Activated CD4-positive, alpha-beta T cell treated with anti-CD3 and anti-CD28 coated beads, Interleukin-2, amount 50 U/mL, for 4 hours (primary cell): ENCODE results near the gene CD2BP2.

Source experiments
- DNase-seq, 2 experiments: peaks; one replicate each; pipeline ENCODE4 v3.0.0-alpha.2; 2020

CD2BP2 gene

DNA sequence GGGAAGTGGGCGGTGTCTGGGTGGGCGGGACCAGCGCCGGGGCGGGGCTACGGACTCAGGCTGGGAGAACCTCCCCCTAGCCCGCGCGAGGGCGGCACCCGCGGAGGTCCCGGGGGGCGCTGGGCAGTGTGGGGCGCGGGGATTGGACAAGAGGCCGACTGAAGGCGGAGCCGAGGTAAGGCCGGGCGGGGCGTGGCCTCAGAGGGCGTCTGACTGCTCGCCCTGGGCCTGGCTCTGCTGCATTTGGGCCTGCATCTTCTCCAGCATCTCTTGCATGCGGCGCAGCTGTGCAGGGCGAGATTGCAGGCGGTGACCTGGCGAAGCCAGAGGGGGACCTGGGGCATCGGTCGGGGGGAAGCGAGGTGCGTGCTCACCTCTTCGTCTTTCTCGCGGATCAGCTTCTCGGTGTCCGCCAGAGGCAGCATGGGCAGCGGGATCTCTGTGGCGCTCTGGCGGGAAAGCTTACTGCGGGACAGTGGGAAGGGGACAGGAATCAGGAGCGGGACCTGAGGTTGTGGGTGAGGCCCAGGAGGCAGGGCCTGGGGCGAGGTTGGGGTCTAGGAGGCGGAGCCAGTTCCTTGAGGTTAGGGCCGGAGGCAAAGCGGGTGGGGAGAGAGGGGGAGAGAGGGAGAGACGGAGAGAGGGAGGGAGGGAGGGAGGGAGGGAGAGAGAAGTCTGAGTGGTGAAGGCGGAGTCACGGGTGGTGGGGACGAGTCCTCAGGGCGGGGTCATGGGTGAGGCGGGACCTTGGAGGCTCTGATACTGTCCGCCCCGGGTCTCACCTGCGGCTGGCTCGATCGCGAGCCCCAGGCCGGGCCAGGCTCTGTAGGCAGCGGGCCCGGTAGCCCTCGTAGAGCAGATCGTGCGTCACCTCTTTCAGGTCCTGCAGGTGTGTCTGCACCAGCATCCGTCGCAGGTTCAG lies 23.4 kb upstream of the CD2BP2 start:
- DNase-seq: peak; percentile 98

DNA sequence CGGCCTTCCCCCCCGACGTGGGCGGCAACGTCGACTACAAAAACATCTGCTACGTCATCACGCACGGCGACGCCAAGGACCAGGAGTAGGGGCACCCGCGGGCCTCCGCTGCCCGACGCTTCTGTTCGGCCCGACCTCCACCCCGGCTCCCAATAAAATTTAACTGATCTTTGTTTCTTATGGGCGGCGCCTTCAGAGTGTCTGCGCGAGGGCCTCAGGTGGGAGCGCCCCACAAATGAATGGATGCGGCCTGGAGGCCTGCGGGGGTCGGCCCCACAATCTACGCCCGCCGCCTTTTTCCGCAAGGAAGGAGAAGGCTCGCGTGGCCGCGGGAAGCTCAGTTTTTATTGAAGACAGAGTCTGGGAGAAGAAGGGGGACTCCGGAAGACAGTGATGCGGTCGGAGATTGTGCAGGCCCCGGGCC lies 22.7 kb upstream of the CD2BP2 start:
- peak; percentile 88 for DNase-seq

DNA sequence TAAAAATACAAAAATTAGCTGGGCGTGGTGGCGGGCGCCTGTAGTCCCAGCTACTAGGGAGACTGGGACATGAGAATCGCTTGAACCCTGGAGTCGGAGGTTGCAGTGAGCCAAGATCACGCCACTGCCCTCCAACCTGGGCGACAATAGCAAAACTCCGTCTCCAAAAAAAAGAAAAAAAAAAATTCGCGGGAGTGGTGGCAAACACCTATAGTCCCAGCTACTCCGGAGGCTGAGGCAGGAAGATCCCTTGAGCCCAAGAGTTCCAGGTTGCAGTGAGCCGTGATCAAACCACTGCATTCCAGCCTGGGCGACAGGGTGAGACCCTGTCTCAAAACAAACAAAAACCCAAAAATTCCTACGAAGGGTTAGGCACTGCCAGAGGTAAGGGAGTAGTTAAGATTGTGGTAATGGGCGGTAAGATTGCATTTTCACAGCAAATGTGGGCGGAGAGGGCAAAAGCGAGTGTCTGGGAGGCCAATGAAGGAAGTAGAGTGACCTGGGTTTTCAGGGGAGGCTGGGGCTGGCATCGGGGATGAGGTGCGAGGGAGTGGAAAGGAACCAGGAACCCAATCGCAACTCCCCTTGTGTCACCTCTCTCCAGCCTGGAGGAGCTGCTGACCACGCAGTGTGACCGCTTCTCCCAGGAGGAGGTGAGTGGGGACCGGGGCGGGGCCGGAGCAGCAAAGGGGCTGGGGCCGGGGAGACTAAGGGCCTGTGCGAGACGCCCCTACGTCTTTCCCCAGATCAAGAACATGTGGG lies 22.1 kb upstream of the CD2BP2 start:
- no peak for DNase-seq

DNA sequence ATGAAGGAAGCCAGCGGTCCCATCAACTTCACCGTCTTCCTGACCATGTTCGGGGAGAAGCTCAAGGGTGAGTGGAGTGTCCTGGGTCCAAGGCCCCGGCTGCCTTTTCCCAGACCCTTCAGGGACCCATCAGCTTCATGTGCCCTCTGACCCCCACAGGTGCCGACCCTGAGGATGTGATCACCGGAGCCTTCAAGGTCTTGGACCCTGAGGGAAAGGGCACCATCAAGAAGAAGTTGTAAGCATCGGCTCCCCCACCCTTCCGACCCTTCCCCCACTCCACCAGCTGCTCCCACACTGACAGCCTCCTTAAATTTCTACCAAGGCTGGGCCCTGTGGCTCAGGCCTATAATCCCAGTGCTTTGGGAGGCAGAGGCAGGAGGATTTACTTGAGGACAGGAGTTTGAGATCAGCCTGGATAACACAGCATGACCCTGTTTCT lies 21.4 kb upstream of the CD2BP2 start:
- DNase-seq: no peak

DNA sequence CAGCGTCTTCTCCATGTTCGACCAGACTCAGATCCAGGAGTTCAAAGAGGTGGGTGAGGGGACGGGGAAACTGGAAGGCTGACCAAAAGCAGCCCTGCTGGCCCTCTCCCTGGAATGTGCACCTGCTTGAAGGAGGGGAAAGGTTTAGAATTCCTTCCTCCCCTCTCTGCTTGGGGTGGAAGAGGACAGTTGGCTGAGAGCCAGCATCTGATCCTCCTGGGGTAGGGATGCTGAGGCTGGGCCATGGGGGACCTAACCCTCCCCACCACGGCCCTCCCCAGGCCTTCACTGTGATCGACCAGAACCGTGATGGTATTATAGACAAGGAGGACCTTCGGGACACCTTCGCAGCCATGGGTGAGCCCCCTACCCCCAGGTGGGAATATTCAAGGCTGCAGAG lies 20.8 kb upstream of the CD2BP2 start:
- no peak for DNase-seq

DNA sequence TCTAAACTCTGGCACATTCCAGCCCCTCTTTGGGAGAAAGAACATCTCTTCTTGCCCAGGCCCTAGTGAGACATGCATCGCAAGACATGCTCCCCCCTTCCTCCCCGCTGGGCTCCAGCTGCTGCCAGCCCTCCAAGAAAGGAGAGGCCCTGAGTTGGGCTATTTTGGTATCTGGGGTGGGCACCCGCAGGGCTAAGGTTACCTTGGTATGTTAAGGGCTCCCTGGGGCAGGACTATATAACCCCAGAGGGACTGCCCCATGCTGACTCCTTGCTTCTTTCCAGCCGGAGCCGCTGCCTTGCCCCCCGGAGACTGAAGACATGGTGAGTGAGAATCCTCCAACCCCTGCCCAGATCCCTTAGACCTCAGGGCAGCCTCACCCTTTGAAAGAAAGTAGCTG lies 19.4 kb upstream of the CD2BP2 start, which contains the start of gene MYL11:
Gene MYL11, plus strand, starts transcription at position 265 of the 400 bp plus-strand sequence. Its CDS starts 56 bp downstream, at position 321.
- DNase-seq: no peak

DNA sequence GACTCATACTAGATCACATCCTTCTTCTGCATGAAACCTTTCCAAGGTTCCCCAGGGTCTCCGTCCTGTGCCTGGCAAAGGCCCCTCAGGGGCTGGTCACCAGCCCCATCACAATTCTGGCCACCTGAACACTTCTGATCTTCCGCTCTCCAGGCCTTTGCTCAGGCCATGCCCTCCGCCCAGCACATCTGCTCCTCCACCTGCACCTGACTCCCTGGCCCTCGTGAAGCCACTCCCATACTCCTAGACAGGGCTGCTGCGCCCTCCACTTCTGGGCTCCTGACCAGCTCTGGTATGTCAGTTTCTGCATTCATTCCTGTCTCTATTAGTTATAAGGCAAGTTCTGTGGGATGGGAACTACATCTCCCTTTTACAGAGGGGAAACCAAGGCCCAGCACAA lies 17.6 kb upstream of the CD2BP2 start:
- no peak for DNase-seq

DNA sequence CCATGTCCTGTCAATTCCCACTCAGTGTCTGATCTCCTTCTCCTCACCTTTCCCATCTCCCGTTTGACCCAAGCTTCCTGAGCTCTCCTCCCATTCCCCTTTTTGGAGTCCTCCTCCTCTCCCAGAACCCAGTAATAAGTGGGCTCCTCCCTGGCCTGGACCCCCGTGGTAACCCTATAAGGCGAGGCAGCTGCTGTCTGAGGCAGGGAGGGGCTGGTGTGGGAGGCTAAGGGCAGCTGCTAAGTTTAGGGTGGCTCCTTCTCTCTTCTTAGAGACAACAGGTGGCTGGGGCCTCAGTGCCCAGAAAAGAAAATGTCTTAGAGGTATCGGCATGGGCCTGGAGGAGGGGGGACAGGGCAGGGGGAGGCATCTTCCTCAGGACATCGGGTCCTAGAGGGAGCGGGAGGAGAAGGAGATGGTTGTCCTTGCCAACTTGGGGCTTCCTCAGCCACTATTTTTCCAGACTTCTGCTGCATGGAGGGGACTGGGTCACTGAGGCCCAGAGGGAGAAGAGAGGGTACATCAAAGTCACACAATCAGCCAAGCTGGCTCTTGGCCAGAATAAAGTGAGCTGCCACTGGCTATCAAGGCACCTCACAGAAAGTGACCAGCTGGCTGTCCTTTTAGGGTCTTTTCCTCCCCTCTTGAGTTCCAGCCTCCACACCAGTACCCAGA lies 17.1 kb upstream of the CD2BP2 start:
- DNase-seq: no peak

DNA sequence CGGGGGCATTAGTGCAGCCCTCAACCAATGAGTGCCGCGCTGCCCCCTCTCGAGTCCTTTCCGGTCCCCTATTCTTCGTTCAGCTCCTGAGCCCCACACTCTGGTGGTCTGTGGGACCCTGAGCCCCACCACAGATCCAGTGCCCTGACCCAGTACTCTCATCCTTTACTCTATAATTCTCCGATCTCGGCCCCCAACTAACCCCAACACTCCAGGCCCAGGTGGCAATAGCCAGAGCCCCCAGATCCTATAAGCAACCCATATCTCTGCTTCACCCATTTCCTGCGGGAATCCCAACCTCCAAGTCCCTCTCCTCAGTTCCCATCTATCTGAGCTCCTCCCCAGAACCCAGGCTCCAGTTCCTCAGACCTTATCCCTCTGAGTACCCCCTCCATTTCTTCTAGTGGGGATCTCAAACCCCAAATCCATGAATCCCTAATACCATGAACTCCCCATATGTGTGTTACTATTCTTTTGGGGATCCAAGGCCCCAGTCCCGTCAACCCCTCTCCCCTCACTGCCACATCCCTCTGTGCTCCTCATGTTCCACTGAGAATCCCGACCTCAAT lies 16.2 kb upstream of the CD2BP2 start:
- no peak for DNase-seq

DNA sequence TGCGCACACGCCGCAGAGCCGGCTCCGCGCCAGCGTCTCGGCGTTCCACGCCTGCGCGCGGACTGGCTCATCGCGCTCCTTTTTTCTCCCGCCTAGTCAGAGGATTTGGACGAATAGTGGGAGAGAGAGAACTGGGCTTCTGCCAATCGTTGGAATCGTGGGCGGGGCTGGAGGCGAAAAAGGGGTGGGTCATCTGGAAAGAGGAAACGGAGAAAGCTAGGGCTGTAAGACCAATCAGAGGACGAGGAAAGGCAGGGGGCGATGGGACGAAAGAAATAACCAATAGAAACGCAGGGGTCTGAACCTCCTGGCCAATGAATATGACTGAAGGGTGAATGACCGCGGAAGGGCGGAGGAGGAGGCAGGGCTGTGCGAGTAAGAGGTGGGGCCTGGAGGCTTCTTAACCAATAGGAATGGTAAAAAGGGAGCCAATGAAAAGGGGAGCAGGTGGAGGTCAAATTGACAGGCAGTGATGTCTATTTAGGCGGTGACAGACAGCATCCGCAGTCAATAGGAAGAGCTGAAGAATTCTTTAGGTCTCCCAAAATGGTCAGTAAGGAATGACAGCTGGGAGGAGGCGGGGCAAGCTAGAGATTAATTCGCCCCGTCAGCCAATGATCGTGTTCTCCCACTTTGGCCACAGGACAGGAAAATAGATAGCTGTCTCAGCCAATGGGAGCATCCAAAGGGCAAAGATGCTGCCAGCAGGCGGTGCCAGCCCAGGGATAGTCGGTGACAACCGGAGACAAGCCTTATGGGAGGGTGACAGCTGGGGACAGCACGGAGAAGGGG lies 15.5 kb upstream of the CD2BP2 start, which contains the start of gene TBC1D10B:
Gene TBC1D10B, minus strand, starts transcription at position 39 of the 792 bp plus-strand sequence. CDS start 311 bp downstream, outside the sequence.
- DNase-seq: peak; percentile 99

DNA sequence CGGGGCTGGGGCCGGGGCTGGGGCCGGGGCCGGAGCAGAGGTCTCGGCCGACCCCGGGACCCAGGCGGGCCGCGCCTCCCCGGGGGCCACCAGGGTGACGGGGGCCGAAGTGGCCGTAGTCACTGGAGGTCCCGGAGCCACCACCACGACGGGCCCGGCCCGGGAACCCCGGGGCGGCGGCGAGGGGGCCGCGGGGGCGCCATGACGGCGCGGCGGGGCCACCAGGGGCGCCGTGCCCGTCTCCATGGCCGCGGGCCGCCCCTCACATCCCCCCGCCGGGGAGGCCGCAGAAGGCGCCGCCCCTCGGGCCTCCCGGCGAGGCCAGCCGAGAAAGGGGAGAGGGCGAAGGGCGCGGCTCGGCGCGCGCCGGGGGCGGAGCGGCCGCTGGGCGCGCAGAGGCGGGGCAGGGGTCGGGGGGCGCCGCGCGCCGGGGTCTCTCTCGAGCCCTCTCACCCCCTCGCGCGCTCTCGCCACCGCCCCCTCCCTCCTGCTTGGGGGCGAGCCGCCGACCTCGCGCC lies 14.9 kb upstream of the CD2BP2 start:
- DNase-seq: no peak

DNA sequence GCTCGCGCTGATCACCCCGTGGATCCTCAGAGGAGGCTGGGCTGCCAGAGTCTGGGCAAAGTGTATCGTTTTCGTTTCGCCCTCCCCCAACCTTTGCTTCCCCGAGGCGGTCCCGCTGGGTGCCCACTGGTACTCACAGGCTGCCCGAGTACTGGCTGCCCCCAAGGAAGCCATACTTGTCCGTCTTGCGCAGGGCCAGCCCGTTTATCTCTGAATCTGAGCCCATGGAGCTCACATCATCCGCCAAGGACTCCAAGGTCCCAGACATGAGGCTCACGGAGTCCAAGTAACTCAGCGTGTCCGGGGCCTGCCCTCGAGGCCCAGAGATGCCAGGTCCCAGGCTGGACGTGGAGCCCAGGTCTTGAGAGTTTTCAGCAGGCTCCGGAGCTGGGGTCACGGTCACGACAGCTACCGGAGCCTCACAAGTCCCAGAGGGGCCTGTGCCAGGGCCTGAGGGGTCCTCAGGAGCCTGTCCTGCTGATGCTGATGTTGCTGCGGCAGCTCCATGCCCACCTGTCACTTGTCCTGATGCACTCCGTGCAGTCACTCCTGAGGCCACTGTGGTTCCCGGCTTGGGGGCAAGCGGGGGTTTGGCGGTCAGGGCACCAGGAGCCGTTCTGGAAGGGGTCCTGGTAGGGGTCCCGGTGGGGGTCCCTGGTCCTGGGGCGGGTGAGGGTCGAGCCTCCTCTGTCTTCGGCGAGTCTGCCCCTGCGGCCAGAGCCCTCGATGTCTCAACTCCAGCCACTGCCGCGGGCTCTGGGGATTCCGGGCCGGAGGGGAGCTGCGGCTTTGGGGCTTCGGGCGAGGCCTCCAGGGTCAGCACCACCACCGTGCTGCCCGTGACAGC lies 14.2 kb upstream of the CD2BP2 start:
- DNase-seq: no peak

DNA sequence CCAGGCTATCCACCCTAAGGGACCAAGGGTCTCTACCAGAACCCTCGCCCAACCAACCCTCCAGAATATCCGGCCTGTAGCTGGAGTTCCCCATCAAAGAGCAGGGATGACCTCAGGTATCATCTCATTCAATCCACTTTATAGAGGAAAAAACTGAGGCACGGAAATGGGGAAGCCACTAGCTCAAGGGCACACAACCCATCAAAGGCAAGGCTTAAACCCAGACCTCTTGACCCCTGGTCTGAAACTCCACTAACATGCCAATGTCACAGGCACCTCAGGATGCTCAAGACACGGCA lies 13.6 kb upstream of the CD2BP2 start:
- no peak for DNase-seq

DNA sequence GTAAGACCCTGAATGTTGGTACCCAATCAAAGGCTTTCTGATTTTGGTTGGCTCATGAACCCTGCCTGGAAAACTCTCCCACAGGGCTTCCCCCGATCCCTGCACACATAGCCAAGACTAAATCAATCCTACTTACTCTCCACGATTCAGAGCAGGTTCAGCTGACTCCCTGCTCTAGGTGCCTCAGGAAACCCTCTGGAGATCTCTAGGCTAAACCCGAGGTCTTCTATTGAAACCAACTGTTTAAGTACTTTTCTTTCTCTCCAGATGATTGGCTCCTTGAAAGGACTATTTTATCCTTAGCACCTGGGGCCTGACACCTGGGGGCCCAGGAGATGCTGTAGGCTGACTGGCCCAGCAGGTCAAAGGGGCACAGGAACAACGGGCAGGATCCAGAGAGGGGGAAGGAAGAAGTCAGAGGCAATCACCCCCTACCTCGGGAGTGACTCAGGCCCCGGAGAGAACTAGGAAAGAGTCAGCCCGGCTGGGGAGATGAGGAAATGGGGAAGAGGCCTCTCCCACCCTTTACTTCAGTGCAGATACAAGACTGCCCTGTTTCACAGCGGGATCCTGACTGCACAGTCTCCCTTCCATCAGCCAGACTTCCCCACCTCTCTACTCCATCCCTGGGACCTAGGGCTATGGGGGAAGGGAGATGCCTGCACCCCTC lies 13.1 kb upstream of the CD2BP2 start:
- DNase-seq: no peak

DNA sequence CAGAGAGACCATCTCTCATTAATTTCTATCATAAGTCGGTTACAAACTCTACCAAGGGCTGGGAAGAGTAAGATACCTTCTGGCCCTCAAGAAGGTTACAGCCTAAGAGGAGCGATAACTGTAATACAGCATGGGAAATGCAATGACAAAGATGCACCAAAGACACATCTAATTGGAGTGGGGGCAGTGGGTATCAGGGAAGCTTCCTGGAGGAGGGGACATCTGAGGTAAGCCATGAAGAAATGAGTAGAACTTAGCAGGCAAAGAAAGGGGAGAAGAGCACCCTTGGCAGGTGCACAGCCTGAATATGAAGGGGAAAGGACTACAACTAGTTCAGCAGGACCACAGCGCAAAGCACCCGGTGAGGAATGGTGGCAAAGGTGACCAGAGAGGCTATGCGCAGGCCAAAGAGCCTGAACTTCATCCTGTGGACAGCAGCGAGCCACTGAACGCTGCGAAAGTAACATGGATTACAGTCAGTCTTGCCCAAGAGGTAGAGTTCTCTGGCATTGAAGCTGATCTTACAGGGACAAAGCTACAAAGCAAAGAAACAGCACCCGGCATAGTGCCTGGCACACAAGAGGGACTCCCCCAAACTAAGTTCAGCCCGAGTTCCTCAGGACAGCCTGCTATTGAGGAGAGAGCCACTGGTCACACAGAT lies 12.4 kb upstream of the CD2BP2 start:
- DNase-seq: no peak

DNA sequence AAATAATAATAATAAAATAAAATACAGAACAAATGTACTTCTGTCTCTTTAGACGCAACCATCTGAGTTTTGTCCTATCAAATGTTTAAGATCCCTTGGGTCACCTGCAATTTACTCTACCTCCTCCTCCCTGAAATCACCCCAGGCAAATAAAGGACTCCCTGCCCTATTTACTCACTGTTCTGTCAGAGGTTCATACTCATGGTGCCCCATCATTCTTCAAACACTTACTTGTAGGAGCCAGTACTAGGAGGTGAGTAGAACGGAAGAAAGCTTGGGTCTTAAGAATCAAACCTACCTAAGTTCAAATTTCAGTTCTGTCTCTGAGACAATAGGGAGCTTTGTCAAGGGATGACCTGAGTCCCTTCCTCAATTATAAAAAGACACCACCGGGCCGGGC lies 11.4 kb upstream of the CD2BP2 start:
- DNase-seq: no peak

DNA sequence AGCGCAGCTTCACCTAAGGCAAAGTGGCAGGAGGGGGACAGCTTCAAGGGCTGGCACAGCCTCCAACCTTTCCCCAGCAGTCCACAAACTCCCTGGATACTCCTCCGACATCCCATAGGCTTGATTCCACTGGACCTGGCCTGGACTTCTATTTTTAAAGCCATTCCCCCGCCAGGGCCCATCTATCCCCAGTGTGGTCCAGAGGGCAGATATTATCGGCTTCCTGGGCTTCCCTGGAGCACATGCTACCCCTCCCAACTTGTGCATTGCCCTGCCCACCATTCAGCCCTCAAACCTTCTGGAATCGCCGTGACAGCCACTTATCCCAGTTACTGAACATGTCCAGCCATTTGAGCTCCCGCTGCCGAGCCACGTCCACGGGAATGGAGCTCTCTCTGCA lies 10.1 kb upstream of the CD2BP2 start:
- DNase-seq: no peak

DNA sequence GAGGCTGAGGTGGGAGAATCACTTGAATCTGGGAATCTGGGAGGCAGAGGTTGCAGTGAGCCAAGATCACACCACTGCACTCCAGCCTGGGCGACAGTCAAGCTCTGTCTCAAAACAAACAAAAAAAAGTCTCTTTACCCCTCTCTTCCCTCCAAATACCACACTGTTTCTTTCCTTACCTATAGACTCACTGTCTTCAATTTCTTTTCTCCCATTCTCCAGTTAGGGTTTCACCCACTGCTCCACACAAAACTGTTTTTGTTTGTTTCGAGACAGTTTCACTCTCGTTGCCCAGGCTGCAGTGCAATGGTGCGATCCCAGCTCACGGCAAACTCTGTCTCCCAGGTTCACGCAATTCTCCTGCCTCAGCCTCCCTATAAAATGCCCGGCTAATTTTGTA lies 6.1 kb upstream of the CD2BP2 start:
- DNase-seq: no peak

DNA sequence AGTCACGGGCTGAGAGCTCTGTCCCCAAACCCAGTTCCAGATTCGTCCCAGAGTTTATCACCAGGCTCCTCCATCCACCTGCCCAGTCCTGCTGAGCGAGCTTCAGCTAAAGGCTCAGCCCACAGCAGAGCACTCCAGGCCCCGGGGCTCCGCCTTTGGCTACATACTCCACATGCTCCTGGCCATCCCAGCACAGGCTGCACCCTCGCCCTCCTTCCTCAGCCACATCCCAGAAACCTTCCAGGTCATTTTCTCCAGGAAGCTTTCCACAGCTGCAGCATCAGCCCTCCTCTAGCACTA lies 4.7 kb upstream of the CD2BP2 start:
- DNase-seq: no peak
